Subcutaneous abdominal adipose tissue (tissue), 5 donors: ENCODE data around the gene IDI1.
"Not testable (repeated sequence)": the region's sequence is repeated elsewhere in the genome, so short reads cannot be mapped to it uniquely, and the experiment has no call there.

Experiments
- H3K27ac ChIP-seq: one replicate; pipeline ENCODE4 v1.7.0; 2013; ENCODE audit warnings: low read depth, mild to moderate bottlenecking, inconsistent platforms, low read length, moderate library complexity
- H3K27me3 ChIP-seq, 5 donors: one replicate each; pipeline ENCODE4 v1.7.0; 2013; ENCODE audit warnings: low read length in 5 of 5, inconsistent platforms in 1 of 5; ENCODE audit not compliant: control insufficient read depth in 5 of 5, insufficient read depth in 4 of 5
- H3K36me3 ChIP-seq, 5 donors: one replicate each; pipeline ENCODE4 v1.7.0; 2013; ENCODE audit warnings: low read length in 5 of 5; ENCODE audit not compliant: control insufficient read depth in 5 of 5, insufficient read depth in 5 of 5
- H3K4me1 ChIP-seq, 5 donors: one replicate each; pipeline ENCODE4 v1.7.0; 2013; ENCODE audit warnings: low read length in 5 of 5, mild to moderate bottlenecking in 3 of 5, moderate library complexity in 1 of 5; ENCODE audit not compliant: control insufficient read depth in 5 of 5, insufficient read depth in 5 of 5
- H3K4me3 ChIP-seq, 5 donors: one replicate each; pipeline ENCODE4 v1.7.0; 2013; ENCODE audit warnings: low read length in 5 of 5, low read depth in 1 of 5
- H3K9ac ChIP-seq, 5 donors: one replicate each; pipeline ENCODE4 v1.7.0; 2013; ENCODE audit warnings: low read length in 5 of 5, mild to moderate bottlenecking in 4 of 5, moderate library complexity in 3 of 5
- H3K9me3 ChIP-seq, 5 donors: one replicate each; pipeline ENCODE4 v1.7.0; 2013; ENCODE audit warnings: low read length in 5 of 5; ENCODE audit not compliant: control insufficient read depth in 5 of 5
- donor health status: healthy.
- donor health status: healthy.
- donor health status: healthy.
- donor health status: healthy.
- donor health status: healthy.

IDI1 gene

DNA sequence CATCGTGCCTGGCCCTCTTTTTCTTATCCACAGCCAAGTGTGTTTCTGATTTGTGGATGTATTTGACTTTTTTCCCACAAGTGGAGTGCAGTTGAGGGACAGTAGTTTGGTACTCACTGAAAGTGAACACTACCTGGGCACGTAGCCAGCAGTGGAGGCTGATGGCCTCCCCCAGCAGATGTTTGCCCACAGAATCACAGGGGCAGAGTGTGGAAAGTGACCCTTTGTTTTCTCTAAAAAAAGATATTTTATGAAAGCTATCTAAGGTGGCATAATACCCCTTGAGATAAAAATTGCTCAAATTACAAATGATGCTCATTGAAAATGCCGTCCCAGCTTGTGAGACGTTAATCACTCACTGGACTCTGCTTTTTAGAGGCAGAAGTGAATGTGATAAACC, 36.3 kb upstream of the IDI1 start:
- Histone ChIP-seq H3K9me3 (no peaks in the 10 kb centered on the region), H3K27me3 (no peaks in the 10 kb centered on the region), H3K4me3 (no peak overlapping the region), H3K9ac (no peak overlapping the region), H3K4me1 (peaks cover 0 to 8% (median 0%) of the 10 kb centered on the region in 5 donors), H3K36me3 (peaks cover 26 to 91% (median 75%) of the 10 kb centered on the region in 5 donors), H3K27ac (no peak overlapping the region)

DNA sequence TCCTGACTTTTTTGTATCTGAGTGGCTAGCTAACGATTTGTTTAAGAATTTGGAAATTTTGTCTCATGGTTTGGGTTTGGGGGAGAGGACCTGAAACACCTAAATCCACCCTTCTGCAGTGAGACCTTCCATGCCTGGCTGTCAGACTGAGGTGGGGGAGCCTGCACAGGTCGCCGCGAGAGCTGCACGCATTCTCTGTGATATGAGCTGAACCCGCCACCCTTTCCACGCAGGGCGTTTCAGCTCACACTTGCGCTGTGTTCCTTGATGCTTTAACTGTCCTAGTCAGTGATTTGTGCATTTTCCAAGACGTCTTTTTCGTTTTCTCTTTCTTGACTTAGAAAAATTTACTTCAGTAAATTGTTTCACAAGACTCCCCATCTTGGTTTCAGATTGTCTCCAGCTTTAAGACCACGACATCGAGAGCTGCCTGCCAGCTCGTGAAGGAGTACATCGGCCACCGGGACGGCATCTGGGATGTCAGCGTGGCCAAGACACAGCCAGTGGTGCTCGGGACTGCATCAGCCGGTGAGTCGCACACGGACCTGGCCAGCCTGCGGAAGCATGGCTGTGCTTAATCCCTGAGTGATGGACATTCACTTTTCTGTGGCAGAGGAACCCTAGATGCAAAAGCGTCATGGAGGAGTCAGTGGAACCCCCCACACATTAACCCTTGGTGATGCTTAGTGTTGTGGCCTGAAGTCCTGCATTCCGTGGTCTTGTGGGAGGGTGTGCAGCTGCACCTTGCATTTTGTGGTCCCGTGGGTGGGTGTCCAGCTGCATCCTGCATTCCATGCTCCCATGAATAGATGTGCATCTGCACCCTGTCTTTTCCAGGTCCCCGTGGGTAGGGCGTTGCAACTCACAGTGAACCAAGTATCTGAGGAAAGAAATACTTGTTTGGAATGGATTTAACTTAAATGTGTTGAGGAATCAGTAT, 35.4 kb upstream of the IDI1 start:
- H3K27me3 ChIP-seq = no peaks in the 10 kb centered on the region
- H3K36me3 ChIP-seq = peaks cover 26 to 91% (median 78%) of the 10 kb centered on the region in 5 donors

DNA sequence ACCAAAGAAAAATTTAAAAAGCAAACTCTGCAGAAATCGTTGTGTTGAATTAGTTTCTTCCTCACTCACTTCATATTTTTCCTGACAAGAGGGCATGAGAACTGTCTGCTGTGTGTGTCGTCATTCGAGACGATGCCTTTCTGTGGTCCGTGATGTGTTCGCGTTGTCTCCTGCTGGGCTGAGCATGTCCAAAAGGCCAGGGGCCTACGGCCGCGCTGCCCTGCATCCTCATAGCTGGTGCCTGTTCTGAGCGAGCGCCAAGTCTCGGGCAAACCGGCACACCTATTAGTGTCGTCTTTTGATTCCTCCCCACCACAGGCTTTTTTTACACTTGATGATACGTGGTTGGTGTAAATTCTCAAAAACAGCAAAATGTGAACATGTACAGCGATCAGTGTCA, 34.7 kb upstream of the IDI1 start:
- peaks cover 24 to 90% (median 74%) of the 10 kb centered on the region in 5 donors for H3K36me3 ChIP-seq
- H3K9me3 ChIP-seq = no peaks in the 10 kb centered on the region
- no peak overlapping the region for H3K4me3 ChIP-seq
- H3K4me1 ChIP-seq = no peaks in the 10 kb centered on the region
- no peak overlapping the region for H3K9ac ChIP-seq
- no peak overlapping the region for H3K27ac ChIP-seq
- H3K27me3 ChIP-seq = no peaks in the 10 kb centered on the region

More for the DNA sequence above, 35.4 kb upstream of the IDI1 start:
- Histone ChIP-seq H3K27ac (no peak overlapping the region), H3K4me1 (peaks cover 0 to 5% (median 0%) of the 10 kb centered on the region in 5 donors), H3K4me3 (no peak overlapping the region), H3K9ac (no peak overlapping the region), H3K9me3 (no peaks in the 10 kb centered on the region)

DNA sequence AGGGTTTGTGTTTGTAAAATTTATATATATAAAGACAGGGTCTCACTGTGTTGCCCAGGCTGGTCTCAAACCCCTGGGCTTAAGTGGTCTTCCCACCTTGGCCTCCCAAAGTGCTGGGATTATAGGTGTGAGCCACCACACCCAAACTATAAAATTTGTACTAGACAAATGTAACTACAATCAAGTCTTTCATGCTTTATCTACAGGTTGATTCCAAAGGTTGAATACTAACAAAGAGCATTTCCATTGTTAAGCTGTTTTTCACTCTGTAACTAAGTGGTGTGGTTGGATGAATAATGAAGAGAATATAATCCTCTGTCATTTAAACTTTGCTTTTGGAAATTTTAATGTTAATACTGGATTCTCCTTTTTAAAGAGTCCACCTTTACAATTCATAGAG, 29.7 kb upstream of the IDI1 start:
- Histone ChIP-seq H3K9ac (no peak overlapping the region), H3K36me3 (peaks cover 16 to 64% (median 45%) of the 10 kb centered on the region in 5 donors), H3K27ac (no peak overlapping the region), H3K27me3 (no peaks in the 10 kb centered on the region), H3K4me1 (peaks cover 0 to 2% (median 0%) of the 10 kb centered on the region in 5 donors), H3K4me3 (no peak overlapping the region), H3K9me3 (no peaks in the 10 kb centered on the region)

DNA sequence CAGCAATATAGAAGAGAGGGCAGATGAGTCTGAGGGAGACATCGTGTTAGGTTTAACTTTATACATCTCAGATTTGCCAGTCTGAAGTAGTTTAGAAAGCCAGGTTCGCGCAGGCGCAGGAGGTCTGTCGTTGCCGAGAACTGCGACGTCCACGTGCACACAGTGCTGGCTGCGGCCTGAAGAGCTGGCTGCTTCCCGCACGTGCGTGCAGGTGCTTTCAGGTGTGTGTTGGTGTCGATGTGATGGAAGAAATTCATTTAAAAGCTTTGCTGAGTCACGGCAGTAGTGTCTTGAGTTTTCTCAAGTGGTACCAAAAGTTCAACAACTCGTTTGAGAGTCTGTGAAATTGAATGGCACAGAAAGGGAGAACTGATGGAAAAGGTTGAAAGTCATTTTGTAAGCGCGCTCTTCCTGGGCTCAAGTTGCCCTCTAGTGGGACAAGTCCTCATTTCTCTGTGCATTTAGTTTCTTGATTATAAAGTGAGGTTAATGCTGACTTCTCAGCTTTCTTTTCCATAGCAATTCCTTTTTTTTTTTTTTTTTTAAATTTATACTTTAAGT, 25.9 kb upstream of the IDI1 start:
- Histone ChIP-seq H3K36me3 (peaks cover 15 to 46% (median 38%) of the 10 kb centered on the region in 5 donors), H3K9me3 (no peaks in the 10 kb centered on the region), H3K4me1 (peaks cover 0 to 2% (median 0%) of the 10 kb centered on the region in 5 donors), H3K27ac (no peak overlapping the region), H3K27me3 (no peaks in the 10 kb centered on the region), H3K4me3 (no peak overlapping the region), H3K9ac (no peak overlapping the region)

DNA sequence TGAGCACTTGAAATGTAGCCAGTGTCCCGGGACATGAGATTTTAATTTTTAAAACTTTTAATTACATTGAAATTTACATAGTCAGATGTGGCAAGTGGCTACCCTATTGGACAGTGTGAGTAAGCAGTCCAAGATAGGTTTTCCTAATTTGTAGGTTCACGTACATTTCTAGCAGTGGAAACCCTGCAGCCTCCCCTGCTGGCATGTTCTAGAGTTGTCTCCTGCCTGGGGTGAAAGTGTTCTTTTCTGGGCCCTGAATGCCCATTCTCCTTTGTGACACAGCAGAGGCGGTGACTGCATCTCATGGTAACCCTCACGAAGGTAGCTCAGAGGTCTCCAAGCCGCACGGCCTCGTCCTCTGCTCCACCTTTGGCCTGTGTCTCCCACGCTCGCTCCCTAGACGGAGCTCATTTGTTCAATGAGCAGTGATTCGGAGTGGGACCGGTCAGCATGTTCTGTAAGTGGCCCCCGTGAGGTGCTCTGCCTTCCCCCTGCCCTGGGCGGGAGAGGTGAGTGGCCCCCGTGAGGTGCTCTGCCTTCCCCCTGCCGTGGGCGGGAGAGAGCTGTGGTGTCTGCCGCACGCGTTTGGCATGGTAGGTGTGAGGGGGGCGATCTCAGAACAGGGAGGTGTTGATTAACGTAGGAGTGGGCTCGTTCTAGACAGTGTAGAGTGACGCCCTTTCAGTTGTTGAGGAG, 25.3 kb upstream of the IDI1 start:
- H3K9me3 ChIP-seq = no peaks in the 10 kb centered on the region
- peaks cover 0 to 3% (median 0%) of the 10 kb centered on the region in 5 donors for H3K4me1 ChIP-seq
- H3K9ac ChIP-seq = no peak overlapping the region
- peaks cover 15 to 40% (median 32%) of the 10 kb centered on the region in 5 donors for H3K36me3 ChIP-seq
- H3K4me3 ChIP-seq = no peak overlapping the region
- no peak overlapping the region for H3K27ac ChIP-seq
- no peaks in the 10 kb centered on the region for H3K27me3 ChIP-seq

DNA sequence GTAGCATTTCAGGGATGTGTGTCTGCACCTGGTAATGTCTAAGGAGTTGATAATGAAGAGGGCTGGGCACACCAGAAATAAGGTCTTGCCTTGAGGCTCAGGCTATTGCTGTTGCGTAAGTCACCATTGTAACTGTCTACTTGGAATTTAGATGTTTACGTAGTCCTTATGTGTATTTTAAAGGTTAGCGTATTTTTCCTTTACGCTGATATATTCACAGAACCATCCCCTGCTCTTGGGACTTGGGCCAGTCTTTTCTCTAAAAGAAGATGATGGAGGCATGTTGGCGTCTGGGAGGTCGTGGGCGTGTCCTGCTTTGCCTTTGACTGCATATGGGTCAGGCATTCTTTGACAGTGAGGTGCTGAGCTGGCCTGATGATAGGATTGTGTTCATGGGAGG, 22.0 kb upstream of the IDI1 start:
- no peak overlapping the region for H3K9ac ChIP-seq
- no peak overlapping the region for H3K27ac ChIP-seq
- H3K4me1 ChIP-seq = peaks cover 0 to 3% (median 0%) of the 10 kb centered on the region in 5 donors
- H3K9me3 ChIP-seq = no peaks in the 10 kb centered on the region
- no peaks in the 10 kb centered on the region for H3K27me3 ChIP-seq
- H3K4me3 ChIP-seq = no peak overlapping the region
- H3K36me3 ChIP-seq = peaks cover 8 to 27% (median 25%) of the 10 kb centered on the region in 5 donors

DNA sequence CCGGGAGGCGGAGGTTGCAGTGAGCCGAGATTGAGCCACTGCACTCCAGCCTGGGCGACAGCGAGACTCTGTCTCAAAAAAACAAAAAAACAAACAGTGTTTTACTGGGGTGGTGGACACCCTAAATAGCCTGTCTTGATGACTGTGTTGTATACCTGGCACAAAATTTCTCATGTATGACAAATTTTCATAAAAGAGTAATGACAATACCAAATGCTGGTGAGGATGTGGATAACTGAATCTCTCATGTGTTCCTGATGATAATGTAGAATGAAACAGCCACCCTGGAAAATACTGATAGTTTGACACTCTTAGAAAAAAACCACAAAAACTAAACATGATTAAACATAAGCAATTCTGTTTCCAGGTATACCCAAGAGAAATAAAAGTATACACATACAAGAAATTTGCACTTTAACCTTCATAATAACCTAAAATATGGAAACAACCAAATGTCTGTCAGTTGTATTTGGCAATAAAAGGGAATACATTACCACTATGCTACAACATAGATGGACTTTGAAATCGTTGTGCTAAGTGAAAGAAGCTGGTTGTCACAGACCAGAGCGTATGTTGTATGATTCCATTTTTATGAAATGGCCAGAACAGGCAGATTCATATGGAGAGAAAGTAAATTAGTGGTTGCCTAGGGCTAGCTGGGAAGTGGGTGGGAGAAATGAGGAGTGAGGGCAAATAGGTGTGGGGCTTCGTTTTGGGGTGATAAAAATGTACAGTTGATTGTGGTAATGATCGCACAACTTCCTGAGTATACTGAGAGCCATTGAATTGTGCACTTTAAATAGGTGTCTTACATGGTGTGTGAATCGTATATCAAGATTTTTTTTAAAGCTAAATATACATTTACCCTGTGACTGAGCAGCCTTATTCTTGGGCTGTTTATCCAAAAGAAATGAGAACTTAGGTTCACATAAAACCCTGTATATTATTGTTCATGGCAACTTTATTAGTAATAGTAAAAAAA, 19.8 kb upstream of the IDI1 start:
- peaks cover 8 to 16% (median 14%) of the 10 kb centered on the region in 5 donors for H3K36me3 ChIP-seq

DNA sequence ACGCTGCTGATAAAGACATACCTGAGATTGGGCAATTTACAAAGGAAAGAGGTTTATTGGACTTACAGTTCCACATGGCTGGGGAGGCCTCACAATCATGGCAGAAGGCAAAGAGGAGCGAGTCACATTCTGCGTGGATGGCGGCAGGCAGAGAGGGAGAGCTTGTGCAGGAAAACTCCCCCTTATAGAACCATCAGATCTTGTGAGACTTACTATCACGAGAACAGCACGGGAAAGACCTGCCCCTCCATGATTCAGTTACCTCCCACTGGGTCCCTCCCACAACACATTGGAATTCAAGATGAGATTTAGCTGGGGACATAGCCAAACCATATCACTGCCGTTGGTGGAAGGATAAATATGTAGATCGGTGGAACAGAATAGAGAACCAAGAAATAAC, 17.8 kb upstream of the IDI1 start:
- H3K9me3 ChIP-seq, H3K36me3 ChIP-seq, H3K27me3 ChIP-seq, H3K9ac ChIP-seq, H3K4me3 ChIP-seq, H3K27ac ChIP-seq, H3K4me1 ChIP-seq: not testable (repeated sequence)

More for the DNA sequence above, 19.8 kb upstream of the IDI1 start:
- Histone ChIP-seq H3K9ac (no peak overlapping the region), H3K27me3 (no peaks in the 10 kb centered on the region), H3K4me3 (no peak overlapping the region), H3K27ac (no peak overlapping the region), H3K9me3 (no peaks in the 10 kb centered on the region), H3K4me1 (peaks cover 0 to 3% (median 0%) of the 10 kb centered on the region in 5 donors)
